Activated naive CD4-positive, alpha-beta T cell treated with anti-CD3 and anti-CD28 coated beads, Interleukin-2, amount 50 U/mL, for 24 hours (primary cell): ENCODE results near the gene KIAA0408.

Experiments
- H3K27ac Mint-ChIP-seq: one replicate; pipeline ENCODE4 v1.8.0; 2021; ENCODE audit warnings: mild to moderate bottlenecking, mixed read lengths
- H3K27me3 Mint-ChIP-seq: one replicate; pipeline ENCODE4 v1.8.0; 2021; ENCODE audit warnings: mixed read lengths
- H3K36me3 Mint-ChIP-seq: one replicate; pipeline ENCODE4 v1.8.0; 2021; ENCODE audit warnings: mixed read lengths
- H3K4me1 Mint-ChIP-seq: one replicate; pipeline ENCODE4 v1.8.0; 2021; ENCODE audit warnings: mixed read lengths
- H3K4me3 Mint-ChIP-seq: one replicate; pipeline ENCODE4 v1.8.0; 2021; ENCODE audit warnings: mild to moderate bottlenecking, mixed read lengths
- H3K9me3 Mint-ChIP-seq: one replicate; pipeline ENCODE4 v1.8.0; 2021; ENCODE audit warnings: mixed read lengths

The KIAA0408 gene

DNA sequence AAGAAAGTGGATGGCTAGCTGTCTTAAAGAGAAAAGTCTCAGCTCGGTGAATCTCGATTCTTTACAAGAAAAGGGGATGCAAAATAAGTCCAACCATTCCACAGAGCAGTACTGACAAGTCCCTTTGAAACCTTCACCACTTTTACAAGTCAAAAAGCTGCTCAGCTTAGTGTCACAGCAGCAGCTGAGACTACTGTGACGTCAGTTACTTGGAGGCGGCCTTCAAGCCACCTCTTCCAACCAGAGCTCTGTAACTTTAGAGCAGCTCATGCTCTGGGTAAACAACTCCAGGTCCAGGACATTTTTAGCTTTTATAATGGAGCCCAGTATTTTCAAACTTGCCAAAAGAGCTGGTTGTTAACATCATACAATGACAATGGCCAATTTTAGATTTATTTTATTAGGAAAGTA is at the start of gene KIAA0408:
Gene KIAA0408, minus strand, starts transcription at position 159 of the 411 bp plus-strand sequence. CDS start 5,408 bp downstream, outside the sequence.
- no peaks in the 10 kb centered on the region for H3K9me3 Mint-ChIP-seq
- no peak within 1 kb of the TSS for H3K27ac Mint-ChIP-seq
- H3K27me3 Mint-ChIP-seq, result no peaks in the 10 kb centered on the region
- H3K4me1 Mint-ChIP-seq, result no peaks in the 10 kb centered on the region
- no peak within 1 kb of the TSS for H3K4me3 Mint-ChIP-seq
- peaks cover 1% of the 10 kb centered on the region for H3K36me3 Mint-ChIP-seq

DNA sequence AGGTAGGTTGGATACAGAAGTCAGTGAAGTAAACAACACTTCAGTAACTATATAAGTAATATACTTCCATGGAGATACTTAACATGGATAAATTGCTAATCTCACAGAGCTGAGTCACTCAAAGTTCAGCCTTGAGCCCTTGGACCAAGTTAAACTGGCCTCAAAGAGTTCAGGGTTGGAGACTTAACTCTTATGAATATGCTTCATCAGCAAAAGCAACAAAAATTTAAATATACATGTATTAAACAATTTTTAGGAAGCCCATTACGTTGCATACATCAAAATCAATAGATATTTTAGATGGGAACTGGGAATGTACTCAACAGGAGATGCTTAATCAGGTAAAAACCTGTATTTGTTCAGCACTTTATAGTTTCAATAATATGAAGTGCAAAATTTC is 47.7 kb upstream of the KIAA0408 start:
- H3K4me1 Mint-ChIP-seq, result no peaks in the 10 kb centered on the region
- no peaks in the 10 kb centered on the region for H3K27me3 Mint-ChIP-seq
- H3K36me3 Mint-ChIP-seq, result peaks cover 5% of the 10 kb centered on the region
- H3K27ac Mint-ChIP-seq, result no peak overlapping the region
- no peak overlapping the region for H3K4me3 Mint-ChIP-seq
- no peaks in the 10 kb centered on the region for H3K9me3 Mint-ChIP-seq

DNA sequence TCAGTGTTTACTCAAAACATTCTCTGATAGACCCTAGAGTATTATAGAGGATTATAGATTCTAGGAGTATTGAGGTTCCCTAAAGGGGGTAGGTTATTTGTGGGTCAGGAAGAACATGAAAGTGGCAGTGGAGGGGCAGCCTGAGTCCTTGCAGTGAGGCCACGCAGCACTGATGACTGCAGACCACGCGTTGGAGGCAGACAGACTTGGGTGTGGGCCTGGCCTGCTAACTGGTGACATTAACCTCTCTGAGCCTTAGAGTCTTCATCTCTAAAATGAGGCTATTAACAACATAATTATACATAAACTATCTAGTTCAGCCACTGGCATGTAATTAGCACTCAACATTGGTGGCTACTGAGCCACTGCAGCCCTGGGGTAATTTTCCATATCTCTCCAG is 43.8 kb upstream of the KIAA0408 start:
- H3K4me3 Mint-ChIP-seq, result no peak overlapping the region

DNA sequence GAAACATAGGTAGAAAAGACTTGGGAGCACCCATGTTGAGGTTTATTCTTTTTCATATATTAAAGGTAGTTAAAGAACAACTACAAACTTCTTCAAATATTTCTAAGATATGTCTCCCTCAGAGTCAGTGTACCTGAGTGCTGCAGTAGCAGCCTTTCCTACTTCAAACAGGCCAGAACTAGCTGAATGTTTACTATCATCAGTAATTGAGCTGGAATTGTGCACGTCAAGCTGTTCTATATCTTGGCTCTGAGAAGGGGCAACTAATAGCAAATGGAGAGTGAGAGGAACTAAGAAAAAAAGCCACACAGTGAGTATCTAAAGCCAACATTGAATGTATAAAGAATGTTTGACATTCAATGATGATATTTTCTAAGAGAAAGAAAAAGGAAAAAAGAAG is 38.2 kb upstream of the KIAA0408 start:
- H3K36me3 Mint-ChIP-seq, result no peaks in the 10 kb centered on the region
- no peaks in the 10 kb centered on the region for H3K9me3 Mint-ChIP-seq
- H3K27me3 Mint-ChIP-seq, result no peaks in the 10 kb centered on the region
- no peak overlapping the region for H3K27ac Mint-ChIP-seq
- H3K4me3 Mint-ChIP-seq, result no peak overlapping the region
- H3K4me1 Mint-ChIP-seq, result no peaks in the 10 kb centered on the region

More for the DNA sequence above, 43.8 kb upstream of the KIAA0408 start:
- Mint-ChIP-seq H3K4me1 (no peaks in the 10 kb centered on the region), H3K27ac (no peak overlapping the region), H3K9me3 (no peaks in the 10 kb centered on the region), H3K27me3 (no peaks in the 10 kb centered on the region), H3K36me3 (no peaks in the 10 kb centered on the region)

DNA sequence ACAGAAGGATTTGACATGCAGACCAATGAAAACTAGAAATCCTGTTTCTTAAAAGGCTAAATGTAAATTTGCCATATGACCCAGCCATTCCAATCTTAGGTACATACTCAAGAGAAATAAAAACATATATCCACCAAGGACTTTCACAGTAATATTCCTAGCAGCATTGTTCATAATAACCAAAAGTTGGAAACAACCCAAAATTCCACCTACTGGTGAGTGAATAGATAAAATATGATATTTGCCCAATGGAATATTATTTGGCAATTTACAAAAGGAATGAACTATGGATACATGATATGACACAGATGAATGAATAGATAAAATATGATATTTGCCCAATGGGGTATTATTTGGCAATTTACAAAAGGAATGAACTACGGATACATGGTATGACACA is 37.3 kb upstream of the KIAA0408 start:
- H3K36me3 Mint-ChIP-seq, result peaks cover 2% of the 10 kb centered on the region
- H3K9me3 Mint-ChIP-seq, result no peaks in the 10 kb centered on the region
- H3K27me3 Mint-ChIP-seq, result no peaks in the 10 kb centered on the region
- no peak overlapping the region for H3K4me3 Mint-ChIP-seq
- H3K4me1 Mint-ChIP-seq, result no peaks in the 10 kb centered on the region
- H3K27ac Mint-ChIP-seq, result no peak overlapping the region

DNA sequence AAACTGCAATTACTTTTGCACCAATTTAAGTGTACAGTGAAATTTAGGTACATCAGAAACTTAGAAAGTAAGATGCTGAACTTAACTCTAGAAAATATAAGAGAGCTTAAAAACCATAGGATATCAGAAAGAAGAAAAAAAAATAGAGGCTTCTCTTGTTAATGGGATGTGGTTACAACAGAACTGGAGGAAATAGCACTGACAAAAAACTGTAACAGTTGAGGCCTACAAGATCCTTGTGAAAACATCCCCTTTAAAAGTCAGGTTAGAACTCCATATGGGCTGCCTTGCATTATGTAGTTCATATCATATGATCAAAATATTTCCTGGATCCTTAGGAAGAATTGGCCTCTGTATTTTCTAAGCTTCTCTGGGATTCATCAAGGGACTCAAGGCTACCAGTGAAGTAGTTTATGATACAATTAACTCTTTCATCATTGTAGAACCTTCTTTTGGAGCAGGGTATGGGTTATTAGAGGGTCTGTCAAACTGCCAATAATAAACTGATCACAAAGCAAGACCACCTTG is 35.1 kb upstream of the KIAA0408 start:
- H3K9me3 Mint-ChIP-seq, result no peaks in the 10 kb centered on the region
- no peak overlapping the region for H3K27ac Mint-ChIP-seq
- peaks cover 2% of the 10 kb centered on the region for H3K36me3 Mint-ChIP-seq

DNA sequence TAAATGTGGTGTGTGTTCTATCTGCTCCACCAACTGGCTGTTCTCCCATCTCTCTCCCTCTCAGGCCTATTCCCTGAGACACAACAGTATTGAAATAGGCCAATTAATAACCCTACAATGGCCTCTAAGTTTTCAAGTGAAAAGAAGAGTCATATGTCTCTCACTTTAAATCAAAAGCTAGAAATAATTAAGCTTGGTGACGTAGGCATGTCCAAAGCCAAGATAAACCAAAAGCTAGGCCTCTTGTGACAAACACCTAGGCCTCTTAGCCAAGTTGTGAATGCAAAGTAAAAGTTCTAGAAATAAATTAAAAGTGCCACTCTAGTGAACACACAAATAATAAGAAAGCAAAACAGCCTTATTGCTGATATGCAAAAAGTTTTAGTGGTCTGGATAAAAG is 30.1 kb upstream of the KIAA0408 start:
- peaks cover 2% of the 10 kb centered on the region for H3K36me3 Mint-ChIP-seq
- H3K9me3 Mint-ChIP-seq, result no peaks in the 10 kb centered on the region
- no peak overlapping the region for H3K27ac Mint-ChIP-seq
- peaks cover 15% of the 10 kb centered on the region for H3K4me1 Mint-ChIP-seq
- H3K4me3 Mint-ChIP-seq, result no peak overlapping the region
- no peaks in the 10 kb centered on the region for H3K27me3 Mint-ChIP-seq

More for the DNA sequence above, 35.1 kb upstream of the KIAA0408 start:
- Mint-ChIP-seq H3K4me1 (no peaks in the 10 kb centered on the region), H3K27me3 (no peaks in the 10 kb centered on the region), H3K4me3 (no peak overlapping the region)

DNA sequence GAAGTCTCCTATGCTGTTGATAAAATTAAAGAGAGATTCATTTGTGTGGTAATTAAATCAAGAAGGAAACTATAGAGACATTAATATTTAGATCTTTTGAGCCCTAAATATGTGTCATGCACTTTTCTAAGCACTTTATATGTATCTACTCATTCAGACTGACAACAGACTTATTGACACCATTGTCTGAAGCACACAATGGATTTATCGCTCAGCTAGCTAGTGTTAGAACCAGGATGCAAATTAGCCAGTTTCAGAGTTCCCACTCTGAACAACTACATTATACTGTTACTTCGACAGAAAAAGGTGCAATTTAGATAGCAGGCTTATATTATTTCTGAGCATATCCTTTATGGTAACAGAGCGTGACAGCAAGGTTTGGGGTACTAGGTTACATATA is 27.7 kb upstream of the KIAA0408 start:
- H3K27ac Mint-ChIP-seq, result no peak overlapping the region
- H3K36me3 Mint-ChIP-seq, result peaks cover 4% of the 10 kb centered on the region
- peaks cover 27% of the 10 kb centered on the region for H3K4me1 Mint-ChIP-seq
- no peaks in the 10 kb centered on the region for H3K27me3 Mint-ChIP-seq
- H3K9me3 Mint-ChIP-seq, result no peaks in the 10 kb centered on the region
- H3K4me3 Mint-ChIP-seq, result no peak overlapping the region

DNA sequence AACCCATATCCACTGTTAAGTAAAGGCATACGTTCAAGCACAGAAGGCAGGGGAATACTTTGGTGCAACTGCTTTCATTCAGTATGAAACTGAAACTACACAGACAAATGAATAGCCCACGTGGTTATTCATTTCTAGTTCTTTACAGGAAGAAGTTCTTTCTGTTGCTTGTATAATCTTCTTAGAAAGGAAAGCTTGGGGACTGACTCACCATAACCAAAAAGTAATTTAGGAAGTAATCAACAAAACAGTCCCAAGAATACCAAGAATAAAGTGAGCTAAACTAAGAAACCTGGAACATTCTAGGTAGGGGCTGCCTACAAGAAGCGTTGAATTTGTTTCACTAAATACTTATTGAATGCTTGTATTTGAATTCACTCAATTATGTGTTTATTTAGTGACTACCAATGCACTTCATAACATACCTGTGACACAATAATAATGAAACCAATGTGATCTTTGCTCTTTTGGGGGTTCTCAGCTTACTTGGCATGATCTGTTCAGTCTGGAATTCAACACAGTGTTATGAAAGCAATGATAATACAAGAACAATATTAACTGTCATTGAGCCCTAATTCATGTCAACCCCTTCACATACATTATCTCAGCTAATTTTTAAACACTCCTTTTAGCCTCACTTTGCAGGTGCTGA is 25.1 kb upstream of the KIAA0408 start:
- Mint-ChIP-seq H3K4me1 (peaks cover 27% of the 10 kb centered on the region), H3K9me3 (no peaks in the 10 kb centered on the region), H3K4me3 (peak overlapping the region; percentile 71), H3K27me3 (no peaks in the 10 kb centered on the region), H3K36me3 (peaks cover 5% of the 10 kb centered on the region), H3K27ac (peak overlapping the region; percentile 71)

DNA sequence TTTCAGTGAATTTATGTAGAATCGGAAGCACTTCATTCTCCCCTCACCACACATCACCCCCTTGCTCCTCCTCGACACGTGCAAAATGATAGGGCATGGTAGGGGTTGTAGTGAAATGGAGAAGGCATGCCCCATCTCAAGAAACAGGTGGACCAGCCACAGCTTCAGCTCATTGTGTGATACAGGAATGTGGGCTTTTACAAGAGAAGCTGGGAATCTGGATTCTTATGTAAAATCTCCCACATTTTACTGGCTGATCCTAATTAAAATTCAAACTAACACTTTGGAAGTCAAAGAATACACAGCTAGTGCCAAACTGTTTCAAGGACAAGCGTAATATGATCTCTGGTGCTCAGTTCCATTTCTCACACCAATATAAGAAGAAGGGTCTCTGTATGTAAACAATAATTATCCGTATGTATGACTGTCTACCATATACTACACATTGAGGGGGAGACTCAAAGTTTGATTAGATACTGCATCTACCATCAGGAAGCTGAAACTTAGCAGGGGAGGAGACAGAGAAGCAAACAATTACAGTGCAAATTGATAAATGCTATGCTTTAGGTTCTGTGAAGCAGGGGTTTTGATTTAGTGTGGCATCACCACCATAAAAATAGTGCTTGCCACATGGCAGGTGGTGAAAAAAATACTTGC is 24.3 kb upstream of the KIAA0408 start:
- Mint-ChIP-seq H3K27me3 (no peaks in the 10 kb centered on the region), H3K27ac (peak overlapping the region; percentile 71), H3K36me3 (peaks cover 5% of the 10 kb centered on the region), H3K9me3 (no peaks in the 10 kb centered on the region), H3K4me3 (peak overlapping the region; percentile 71), H3K4me1 (peaks cover 27% of the 10 kb centered on the region)

DNA sequence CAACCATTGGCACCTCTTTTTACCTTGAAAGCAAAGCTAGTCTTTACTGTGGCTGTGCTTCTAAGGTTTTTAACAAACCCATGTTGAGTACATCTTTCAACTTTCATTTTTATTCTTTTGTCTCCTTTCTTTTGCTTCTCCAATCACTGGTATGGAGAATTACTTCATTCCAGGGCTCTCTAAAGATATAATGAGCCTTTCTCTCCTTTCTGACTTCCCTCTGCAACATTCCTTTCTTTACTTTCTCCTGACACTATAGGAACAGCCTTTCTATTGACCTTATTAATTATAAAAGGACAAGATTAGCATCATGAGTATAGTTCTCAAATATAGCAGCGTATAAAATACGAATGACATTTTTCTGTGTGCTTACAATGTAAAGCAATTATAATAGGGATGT is 23.1 kb upstream of the KIAA0408 start:
- no peak overlapping the region for H3K27ac Mint-ChIP-seq
- H3K9me3 Mint-ChIP-seq, result no peaks in the 10 kb centered on the region
- H3K4me1 Mint-ChIP-seq, result peaks cover 27% of the 10 kb centered on the region
- H3K27me3 Mint-ChIP-seq, result no peaks in the 10 kb centered on the region
- H3K4me3 Mint-ChIP-seq, result no peak overlapping the region
- H3K36me3 Mint-ChIP-seq, result peaks cover 6% of the 10 kb centered on the region

DNA sequence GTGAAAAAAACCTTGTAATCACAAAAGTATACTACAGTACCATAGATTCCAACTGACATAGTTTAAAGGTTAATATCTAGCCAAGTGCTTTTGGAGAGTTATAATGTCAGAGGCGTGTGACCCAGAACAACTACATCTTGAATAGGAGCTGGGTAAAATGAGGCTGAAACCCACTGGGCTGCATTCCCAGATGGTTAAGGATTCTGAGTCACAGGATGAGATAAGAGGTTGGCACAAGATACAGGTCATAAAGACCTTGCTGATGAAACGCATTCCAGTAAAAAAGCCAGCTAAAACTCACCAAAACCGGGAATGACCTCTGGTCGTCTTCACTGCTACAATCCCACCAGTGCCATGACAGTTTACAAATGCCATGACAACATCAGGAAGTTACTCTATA is 22.4 kb upstream of the KIAA0408 start:
- Mint-ChIP-seq H3K27ac (no peak overlapping the region), H3K9me3 (no peaks in the 10 kb centered on the region), H3K36me3 (peaks cover 6% of the 10 kb centered on the region), H3K4me3 (no peak overlapping the region), H3K4me1 (peaks cover 27% of the 10 kb centered on the region), H3K27me3 (peaks cover 1% of the 10 kb centered on the region)

DNA sequence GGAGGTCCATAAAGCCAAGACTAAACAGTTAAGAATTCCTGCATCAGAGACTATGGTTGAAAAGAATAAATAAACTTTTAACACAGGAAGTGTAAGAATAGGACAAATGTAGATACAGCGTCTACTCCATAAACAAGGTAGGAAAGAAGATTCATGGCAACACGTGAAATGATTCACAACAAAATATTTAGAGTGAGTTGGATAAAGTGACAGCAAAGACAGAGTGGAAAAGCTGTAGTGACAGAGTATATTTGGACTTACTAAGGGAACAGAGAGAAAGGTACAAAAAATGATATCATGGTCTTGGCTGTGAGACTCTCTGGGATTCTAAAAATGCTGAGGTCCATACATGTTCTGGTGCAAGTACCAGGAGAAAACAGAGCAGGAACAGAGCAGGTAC is 21.9 kb upstream of the KIAA0408 start:
- Mint-ChIP-seq H3K27me3 (peaks cover 1% of the 10 kb centered on the region), H3K4me1 (peaks cover 27% of the 10 kb centered on the region), H3K4me3 (no peak overlapping the region), H3K27ac (no peak overlapping the region), H3K9me3 (no peaks in the 10 kb centered on the region), H3K36me3 (peaks cover 9% of the 10 kb centered on the region)

DNA sequence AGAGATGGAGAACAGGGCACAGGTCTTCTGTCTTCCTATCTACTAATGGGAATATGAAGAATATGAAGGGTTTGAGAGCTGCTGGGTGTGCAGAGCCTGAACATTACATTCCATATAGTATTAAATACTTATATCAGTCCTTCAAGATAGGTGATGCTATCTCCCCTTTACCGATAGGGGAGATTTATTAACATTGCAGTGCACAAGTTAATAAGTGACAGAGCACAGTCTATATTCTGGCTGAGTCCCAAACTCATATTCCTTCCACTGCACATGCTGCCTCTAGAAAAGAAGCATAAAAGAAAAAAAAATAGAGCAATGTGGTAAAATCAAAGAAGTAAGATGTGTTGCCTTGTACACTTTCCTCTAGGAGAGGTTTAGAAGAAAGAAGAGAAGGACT is 18.5 kb upstream of the KIAA0408 start:
- Mint-ChIP-seq H3K36me3 (peaks cover 15% of the 10 kb centered on the region), H3K4me3 (no peak overlapping the region), H3K27ac (no peak overlapping the region), H3K27me3 (peaks cover 1% of the 10 kb centered on the region), H3K4me1 (no peaks in the 10 kb centered on the region), H3K9me3 (no peaks in the 10 kb centered on the region)

DNA sequence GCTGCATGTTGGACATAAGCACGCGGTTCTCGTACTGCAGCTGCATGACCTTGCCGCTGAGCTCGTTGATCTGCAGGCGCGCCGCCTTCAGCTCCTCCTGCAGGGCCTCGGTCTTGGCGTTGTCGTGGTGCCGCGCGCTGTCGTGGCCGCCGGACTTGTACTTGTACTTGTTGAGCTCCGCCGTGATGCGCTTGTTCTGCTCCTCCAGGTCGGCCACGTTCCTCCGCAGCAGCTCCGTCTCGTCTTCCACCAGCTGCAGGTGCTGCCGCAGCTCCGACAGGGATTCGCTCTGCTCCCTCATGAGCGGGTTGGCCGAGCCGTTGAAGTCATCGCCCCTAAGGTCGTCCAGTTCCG is 16.6 kb upstream of the KIAA0408 start:
- Mint-ChIP-seq H3K27me3 (peaks cover 1% of the 10 kb centered on the region), H3K36me3 (peaks cover 13% of the 10 kb centered on the region), H3K4me3 (no peak overlapping the region), H3K4me1 (no peaks in the 10 kb centered on the region), H3K9me3 (no peaks in the 10 kb centered on the region), H3K27ac (no peak overlapping the region)

DNA sequence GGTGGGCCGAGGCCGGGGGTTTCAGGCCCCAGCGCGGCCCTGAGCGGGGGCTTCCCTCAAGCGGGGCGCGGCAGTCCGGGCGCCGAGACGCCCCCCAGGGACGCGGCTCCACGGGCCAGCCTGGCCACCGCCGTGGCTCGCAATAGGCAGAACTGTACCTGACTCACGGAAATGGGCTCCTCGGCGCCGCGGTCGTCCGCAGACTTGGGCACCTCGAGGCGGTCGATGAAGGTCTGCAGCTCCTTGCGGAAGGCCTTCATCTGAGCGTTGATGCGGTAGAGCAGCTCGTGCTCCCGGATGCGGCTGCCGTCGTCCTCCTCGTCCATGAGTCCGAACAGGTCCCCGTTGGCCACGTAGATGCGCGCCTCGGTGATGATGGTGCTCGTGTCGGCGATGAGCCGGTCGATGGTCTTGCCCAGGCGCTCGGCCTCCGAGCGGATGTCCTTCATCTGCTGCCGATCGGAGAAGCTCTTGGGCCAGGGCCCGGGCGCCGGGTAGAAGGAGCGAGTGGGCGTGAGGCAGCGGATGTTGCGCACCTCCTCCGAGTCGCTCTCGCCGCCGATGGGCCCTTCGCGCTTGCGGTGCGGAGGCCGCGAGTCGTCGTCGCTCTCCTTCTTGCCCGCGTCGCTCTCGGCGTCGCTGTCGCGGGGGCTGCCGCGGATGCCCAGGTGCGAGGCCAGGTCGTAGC is 16.1 kb upstream of the KIAA0408 start:
- Mint-ChIP-seq H3K4me1 (no peaks in the 10 kb centered on the region), H3K4me3 (no peak overlapping the region), H3K27ac (no peak overlapping the region), H3K27me3 (peaks cover 1% of the 10 kb centered on the region), H3K36me3 (peaks cover 12% of the 10 kb centered on the region), H3K9me3 (no peaks in the 10 kb centered on the region)
